Measurements from ENCODE around the gene SLC16A10. TPM values are rescaled to one million over a fixed set of nuclear protein-coding genes. Genes with fewer than 3 reads are reported as not detected.
A peak's percentile ranks its signal among the peaks of the same experiment; 100 is the strongest.

Gene SLC16A10
- total and polyA plus RNA-seq, 2 experiments from 2014 or later: not detected

GRCh38 chr6:111243095-111243494 lies 155.8 kb downstream of the SLC16A10 start:
- Histone ChIP-seq H3K27ac (no peak overlapping the region), H2AFZ (no peak overlapping the region), H3K4me3 (no peak overlapping the region), H4K20me1 (ENCODE audit: insufficient read depth) (no peaks in the 10 kb centered on the region), H3F3A (ENCODE audit: insufficient read depth) (no peaks in the 10 kb centered on the region), H3K27me3 (replicated peaks; ENCODE audit: insufficient read depth) (no peaks in the 10 kb centered on the region), H3K9ac (no peak overlapping the region), H3K9me3 (ENCODE audit: low read depth) (no peaks in the 10 kb centered on the region), H3K36me3 (ENCODE audit: low read depth) (no peaks in the 10 kb centered on the region), H3K9me2 (ENCODE audit: insufficient read depth) (no peaks in the 10 kb centered on the region), H3K79me2 (ENCODE audit: insufficient read depth) (no peaks in the 10 kb centered on the region), H3K4me1 (ENCODE audit: insufficient read depth) (peaks cover 9% of the 10 kb centered on the region; the same call in 1 of the 2 replicates), H3K4me2 (ENCODE audit: unreplicated experiment) (no peak overlapping the region)
- in situ Hi-C loops (cut with MboI): no loop called here
- WGBS, 2 experiments (ENCODE audit: low coverage in 1 of 2, low lambda C conversion rate in 2 of 2, missing lambda C conversion rate in 2 of 2): 73 to 78% methylated on average over 4 of the region's 4 CpGs
- TF ChIP-seq EZH2 (IDR thresholded peaks at IDR 0.05; ENCODE audit: insufficient read depth, poor library complexity, severe bottlenecking) (no peak), EZH2phosphoT487 (IDR thresholded peaks at IDR 0.05; ENCODE audit: insufficient read depth, low read depth) (no peak)
- no peak for DNase-seq

GRCh38 chr6:111248789-111249188 lies 161.5 kb downstream of the SLC16A10 start:
- no peaks in the 10 kb centered on the region for H3K9me2 ChIP-seq (ENCODE audit: insufficient read depth)
- no peak overlapping the region for H3K4me3 ChIP-seq
- no peaks in the 10 kb centered on the region for H3K9me3 ChIP-seq (ENCODE audit: low read depth)
- no peaks in the 10 kb centered on the region for H3K4me1 ChIP-seq (ENCODE audit: insufficient read depth)
- no peaks in the 10 kb centered on the region for H3K79me2 ChIP-seq (ENCODE audit: insufficient read depth)
- TF ChIP-seq EZH2 (IDR thresholded peaks at IDR 0.05; ENCODE audit: insufficient read depth, poor library complexity, severe bottlenecking): no peak
- no peak for TF ChIP-seq EZH2phosphoT487 (IDR thresholded peaks at IDR 0.05; ENCODE audit: insufficient read depth, low read depth)
- H3K9ac ChIP-seq: no peak overlapping the region
- H4K20me1 ChIP-seq (ENCODE audit: insufficient read depth): no peaks in the 10 kb centered on the region
- in situ Hi-C loops (cut with MboI): no loop called here
- H2AFZ ChIP-seq: no peak overlapping the region
- H3K4me2 ChIP-seq (ENCODE audit: unreplicated experiment): no peak overlapping the region
- no peak overlapping the region for H3K27ac ChIP-seq
- peak; percentile 22 for DNase-seq
- H3K27me3 ChIP-seq (replicated peaks; ENCODE audit: insufficient read depth): no peaks in the 10 kb centered on the region
- no peaks in the 10 kb centered on the region for H3K36me3 ChIP-seq (ENCODE audit: low read depth)
- H3F3A ChIP-seq (ENCODE audit: insufficient read depth): no peaks in the 10 kb centered on the region

GRCh38 chr6:111250791-111251354 lies 163.6 kb downstream of the SLC16A10 start:
- no peak for TF ChIP-seq EZH2 (IDR thresholded peaks at IDR 0.05; ENCODE audit: insufficient read depth, poor library complexity, severe bottlenecking)
- TF ChIP-seq EZH2phosphoT487 (IDR thresholded peaks at IDR 0.05; ENCODE audit: insufficient read depth, low read depth): no peak
- Histone ChIP-seq H3K4me2 (ENCODE audit: unreplicated experiment) (no peak overlapping the region), H3K79me2 (ENCODE audit: insufficient read depth) (no peaks in the 10 kb centered on the region), H3K27ac (no peak overlapping the region), H3K9ac (no peak overlapping the region), H3F3A (ENCODE audit: insufficient read depth) (no peaks in the 10 kb centered on the region), H3K9me2 (ENCODE audit: insufficient read depth) (no peaks in the 10 kb centered on the region), H4K20me1 (ENCODE audit: insufficient read depth) (no peaks in the 10 kb centered on the region), H3K4me3 (no peak overlapping the region), H2AFZ (no peak overlapping the region), H3K9me3 (ENCODE audit: low read depth) (no peaks in the 10 kb centered on the region), H3K36me3 (ENCODE audit: low read depth) (no peaks in the 10 kb centered on the region), H3K27me3 (replicated peaks; ENCODE audit: insufficient read depth) (no peaks in the 10 kb centered on the region), H3K4me1 (ENCODE audit: insufficient read depth) (no peaks in the 10 kb centered on the region)
- in situ Hi-C loops (cut with MboI): no loop called here
- DNase-seq: no peak
- 86 to 89% methylated on average over 4 of the region's 4 CpGs for WGBS, 2 experiments (ENCODE audit: low coverage in 1 of 2, low lambda C conversion rate in 2 of 2, missing lambda C conversion rate in 2 of 2)

- H3K9me3 ChIP-seq (ENCODE audit: low read depth): no peaks in the 10 kb centered on the region
- no peak overlapping the region for H2AFZ ChIP-seq
- TF ChIP-seq EZH2 (IDR thresholded peaks at IDR 0.05; ENCODE audit: insufficient read depth, poor library complexity, severe bottlenecking) (no peak), EZH2phosphoT487 (IDR thresholded peaks at IDR 0.05; ENCODE audit: insufficient read depth, low read depth) (no peak)
- no peak overlapping the region for H3K27ac ChIP-seq
- H3K4me1 ChIP-seq (ENCODE audit: insufficient read depth): no peaks in the 10 kb centered on the region
- no peaks in the 10 kb centered on the region for H3K9me2 ChIP-seq (ENCODE audit: insufficient read depth)
- H4K20me1 ChIP-seq (ENCODE audit: insufficient read depth): no peaks in the 10 kb centered on the region
- no peak overlapping the region for H3K4me3 ChIP-seq
- H3K9ac ChIP-seq: no peak overlapping the region
- H3F3A ChIP-seq (ENCODE audit: insufficient read depth): no peaks in the 10 kb centered on the region
- no peaks in the 10 kb centered on the region for H3K27me3 ChIP-seq (replicated peaks; ENCODE audit: insufficient read depth)
- no peak overlapping the region for H3K4me2 ChIP-seq (ENCODE audit: unreplicated experiment)
- 82 to 83% methylated on average over 3 of the region's 3 CpGs for WGBS, 2 experiments (ENCODE audit: low coverage in 1 of 2, low lambda C conversion rate in 2 of 2, missing lambda C conversion rate in 2 of 2)
- DNase-seq: no peak
- in situ Hi-C loops (cut with MboI): no loop called here
- no peaks in the 10 kb centered on the region for H3K79me2 ChIP-seq (ENCODE audit: insufficient read depth)
- no peaks in the 10 kb centered on the region for H3K36me3 ChIP-seq (ENCODE audit: low read depth)
Measured at GRCh38 chr6:111252726-111253125, 165.4 kb downstream of the SLC16A10 start.

Measured in GM23248 (cell line).